Naive thymus-derived CD4-positive, alpha-beta T cell (primary cell): ENCODE measurements around the gene DIS3L2. TPM values are rescaled to one million over a fixed set of nuclear protein-coding genes. Genes with fewer than 3 reads are reported as not detected.

Source experiments
- ATAC-seq: fragments of 150-1000 bp; cut with Tn5 transposase; 2 replicates; pipeline ENCODE4 v1.10.0; 2021; ENCODE audit warnings: mild to moderate bottlenecking, moderate library complexity
- CTCF ChIA-PET: fragments of 350-600 bp; sonication (Branson Sonifier 250); formaldehyde crosslinking; loops from one replicate; lab custom pipeline; 2021; ENCODE audit warnings: antibody characterized with exemption; lab: Charles Lee
- POLR2A ChIA-PET: fragments of 350-600 bp; sonication (Branson Sonifier 250); formaldehyde crosslinking; loops from one replicate; lab custom pipeline; 2021; ENCODE audit warnings: antibody characterized with exemption, inconsistent platforms; lab: Charles Lee
- DNase-seq, 9 donors: peaks; one replicate each; pipeline versions ENCODE4 v3.0.0 to v3.0.0-alpha.2; 2020 to 2022; ENCODE audit warnings: mixed read lengths in 1 of 9
- H3K27ac ChIP-seq: one replicate; pipeline ENCODE4 v1.7.0; 2013; ENCODE audit warnings: mild to moderate bottlenecking, low read depth, low read length, moderate library complexity
- H3K27me3 ChIP-seq, 2 donors: one replicate each; pipeline ENCODE4 v1.7.0; 2013; ENCODE audit warnings: low read length in 2 of 2, mild to moderate bottlenecking in 2 of 2, moderate library complexity in 2 of 2; ENCODE audit not compliant: control insufficient read depth in 2 of 2, insufficient read depth in 2 of 2
- H3K36me3 ChIP-seq, 3 experiments: 1 replicate in 2 of 3; 2 replicates in 1 of 3; pipeline ENCODE4 v1.7.0; 2013; ENCODE audit warnings: low read length in 3 of 3, mild to moderate bottlenecking in 3 of 3, moderate library complexity in 1 of 3; ENCODE audit not compliant: insufficient read depth in 3 of 3, control insufficient read depth in 2 of 3
- H3K4me1 ChIP-seq, 2 donors: one replicate each; pipeline ENCODE4 v1.7.0; 2013; ENCODE audit warnings: low read length in 2 of 2, mild to moderate bottlenecking in 2 of 2, moderate library complexity in 1 of 2; ENCODE audit not compliant: control insufficient read depth in 2 of 2, insufficient read depth in 2 of 2
- H3K4me3 ChIP-seq: 2 replicates; pipeline ENCODE4 v1.7.0; 2013; ENCODE audit warnings: mild to moderate bottlenecking, low read length
- H3K9me3 ChIP-seq, 3 experiments: 1 replicate in 2 of 3; 2 replicates in 1 of 3; pipeline ENCODE4 v1.7.0; 2013; ENCODE audit warnings: low read length in 3 of 3; ENCODE audit not compliant: control insufficient read depth in 2 of 3
- H3K27ac Mint-ChIP-seq, 9 donors: one replicate each; pipeline ENCODE4 v1.8.0; 2020 to 2022; ENCODE audit warnings: mixed read lengths in 9 of 9, mild to moderate bottlenecking in 8 of 9, moderate library complexity in 5 of 9, inconsistent platforms in 2 of 9
- H3K27me3 Mint-ChIP-seq, 5 donors: one replicate each; pipeline ENCODE4 v1.8.0; 2021 to 2022; ENCODE audit warnings: mixed read lengths in 5 of 5, mild to moderate bottlenecking in 1 of 5
- H3K36me3 Mint-ChIP-seq, 5 donors: one replicate each; pipeline ENCODE4 v1.8.0; 2020 to 2022; ENCODE audit warnings: mixed read lengths in 5 of 5, mild to moderate bottlenecking in 3 of 5, inconsistent platforms in 1 of 5
- H3K4me1 Mint-ChIP-seq, 7 donors: one replicate each; pipeline ENCODE4 v1.8.0; 2020 to 2022; ENCODE audit warnings: mixed read lengths in 7 of 7, mild to moderate bottlenecking in 3 of 7, inconsistent platforms in 1 of 7
- H3K4me3 Mint-ChIP-seq, 10 donors: one replicate each; pipeline ENCODE4 v1.8.0; 2020 to 2022; ENCODE audit warnings: mild to moderate bottlenecking in 10 of 10, mixed read lengths in 10 of 10, moderate library complexity in 6 of 10, inconsistent platforms in 2 of 10
- H3K9me3 Mint-ChIP-seq, 11 donors: one replicate each; pipeline ENCODE4 v1.8.0; 2020 to 2022; ENCODE audit warnings: mixed read lengths in 11 of 11, mild to moderate bottlenecking in 4 of 11, inconsistent platforms in 1 of 11, moderate library complexity in 1 of 11
- intact Hi-C, 2 donors: fragments of 100-400 bp; cut with micrococcal nuclease; formaldehyde crosslinking; loops; one replicate each; pipeline ENCODE4 v1.15.1; 2023
- polyA plus RNA-seq, 2 donors: library from polyadenylated mRNA; unstranded; fragments of 300-500 nt; fragmentation: Illumina TruSeq; gene quantifications; one replicate each; pipeline ENCODE4 v1.2.3, GENCODE V29; 2021
- total RNA-seq, 6 experiments: library from RNA in 5 of 6; stranded (reverse) in 5 of 6; gene quantifications; 1 replicate in 5 of 6; 2 replicates in 1 of 6; pipeline ENCODE4 v1.2.3 and lab custom pipeline; 2021 to 2026

DIS3L2 gene
- total and polyA plus RNA-seq, 7 experiments from 2014 or later: 17.9 to 78.4 (median 59.7) TPM

- H3K27me3 Mint-ChIP-seq: no peaks in the 10 kb centered on the region
- ATAC-seq (no peak), DNase-seq (no peak)
- intact Hi-C loops: loop anchor here in 1 of 2 donors (5.0 kb wide), 2 partner anchors 186 to 234 kb away; no protein-coding TSS in a partner anchor
- H3K4me3 Mint-ChIP-seq: no peak overlapping the region
- Histone ChIP-seq H3K4me3 (no peak overlapping the region), H3K27me3 (no peaks in the 10 kb centered on the region), H3K9me3 (no peaks in the 10 kb centered on the region), H3K36me3 (no peaks in the 10 kb centered on the region), H3K4me1 (peaks cover 0 to 29% of the 10 kb centered on the region in 2 donors), H3K27ac (no peak overlapping the region)
- H3K27ac Mint-ChIP-seq: peak overlapping the region in 4 of 9 donors; percentile 49 to 72 (median 66)
- no peaks in the 10 kb centered on the region for H3K9me3 Mint-ChIP-seq
- peaks cover 15 to 52% (median 41%) of the 10 kb centered on the region in 7 donors for H3K4me1 Mint-ChIP-seq
- peaks cover 0 to 31% (median 11%) of the 10 kb centered on the region in 5 donors for H3K36me3 Mint-ChIP-seq
- ChIA-PET POLR2A (interaction anchor here (1.2 kb wide), 1 partner anchor 180 kb away, joined by 3 read pairs; no protein-coding TSS in a partner anchor), CTCF (interaction anchor here (0.7 to 1.8 kb wide), 4 partner anchors 15 to 1549 kb away, joined by 3 to 6 read pairs (median 4); partner anchors contain the start of gene NPPC)
Measured at GRCh38 chr2:232141591-232141990, 180.1 kb downstream of the DIS3L2 start.

GRCh38 chr2:232142049-232142448 lies 180.5 kb downstream of the DIS3L2 start:
- Histone ChIP-seq H3K27ac (no peak overlapping the region), H3K4me1 (peaks cover 0 to 29% of the 10 kb centered on the region in 2 donors), H3K27me3 (no peaks in the 10 kb centered on the region), H3K4me3 (no peak overlapping the region), H3K36me3 (no peaks in the 10 kb centered on the region), H3K9me3 (no peaks in the 10 kb centered on the region)
- CTCF ChIA-PET: interaction anchor here (0.7 to 0.9 kb wide), 2 partner anchors 16 to 1548 kb away, joined by 3 read pairs; no protein-coding TSS in a partner anchor
- Mint-ChIP-seq H3K36me3 (peaks cover 0 to 28% (median 11%) of the 10 kb centered on the region in 5 donors), H3K27me3 (no peaks in the 10 kb centered on the region), H3K9me3 (no peaks in the 10 kb centered on the region), H3K4me1 (peaks cover 15 to 47% (median 41%) of the 10 kb centered on the region in 7 donors), H3K4me3 (no peak overlapping the region), H3K27ac (peak overlapping the region in 1 of 9 donors; percentile 72)
- intact Hi-C loops: loop anchor here (1.0 to 5.0 kb wide), 5 partner anchors 185 to 236 kb away; no protein-coding TSS in a partner anchor
- POLR2A ChIA-PET: interaction anchor here (1.2 kb wide), 1 partner anchor 181 kb away, joined by 3 read pairs; no protein-coding TSS in a partner anchor
- DNase-seq (peak in 4 of 9 donors; percentile 22 to 41 (median 30)), ATAC-seq (no peak)

- H3K27me3 Mint-ChIP-seq: no peaks in the 10 kb centered on the region
- POLR2A ChIA-PET: no interaction called here
- no peaks in the 10 kb centered on the region for H3K9me3 Mint-ChIP-seq
- no peaks in the 10 kb centered on the region for H3K27me3 ChIP-seq
- H3K4me1 Mint-ChIP-seq: peaks cover 15 to 43% (median 37%) of the 10 kb centered on the region in 7 donors
- H3K36me3 ChIP-seq: no peaks in the 10 kb centered on the region
- intact Hi-C loops: loop anchor here (1.0 to 5.0 kb wide), 5 partner anchors 185 to 236 kb away; no protein-coding TSS in a partner anchor
- peak overlapping the region in 1 of 9 donors; percentile 72 for H3K27ac Mint-ChIP-seq
- no peaks in the 10 kb centered on the region for H3K9me3 ChIP-seq
- DNase-seq: no peak
- no peak overlapping the region for H3K4me3 Mint-ChIP-seq
- H3K4me3 ChIP-seq: no peak overlapping the region
- no peak for ATAC-seq
- peaks cover 0 to 33% (median 15%) of the 10 kb centered on the region in 5 donors for H3K36me3 Mint-ChIP-seq
- CTCF ChIA-PET: interaction anchor here (0.7 kb wide), 1 partner anchor 1548 kb away, joined by 3 read pairs; no protein-coding TSS in a partner anchor
- peaks cover 0 to 25% of the 10 kb centered on the region in 2 donors for H3K4me1 ChIP-seq
- H3K27ac ChIP-seq: no peak overlapping the region
Measured at GRCh38 chr2:232142502-232142901, 181.0 kb downstream of the DIS3L2 start.

GRCh38 chr2:232146294-232146693 lies 184.8 kb downstream of the DIS3L2 start:
- CTCF ChIA-PET: interaction anchor here (0.8 kb wide), 1 partner anchor 126 kb away, joined by 3 read pairs; no protein-coding TSS in a partner anchor

GRCh38 chr2:232147440-232148077 lies 186.0 kb downstream of the DIS3L2 start:
- POLR2A ChIA-PET: no interaction called here
- Histone ChIP-seq H3K4me3 (no peak overlapping the region), H3K27me3 (no peaks in the 10 kb centered on the region), H3K36me3 (no peaks in the 10 kb centered on the region), H3K27ac (no peak overlapping the region), H3K9me3 (no peaks in the 10 kb centered on the region), H3K4me1 (no peaks in the 10 kb centered on the region)
- Mint-ChIP-seq H3K4me1 (no peaks in the 10 kb centered on the region), H3K27me3 (no peaks in the 10 kb centered on the region), H3K9me3 (no peaks in the 10 kb centered on the region), H3K4me3 (no peak overlapping the region), H3K36me3 (peaks cover 0 to 27% (median 15%) of the 10 kb centered on the region in 5 donors), H3K27ac (no peak overlapping the region)
- intact Hi-C loops: no loop called here
- ATAC-seq: no peak
- CTCF ChIA-PET: no interaction called here
- DNase-seq: no peak

More at GRCh38 chr2:232146294-232146693, 184.8 kb downstream of the DIS3L2 start:
- Histone ChIP-seq H3K4me3 (no peak overlapping the region), H3K36me3 (no peaks in the 10 kb centered on the region), H3K27ac (no peak overlapping the region), H3K9me3 (no peaks in the 10 kb centered on the region), H3K4me1 (no peaks in the 10 kb centered on the region), H3K27me3 (no peaks in the 10 kb centered on the region)
- no peaks in the 10 kb centered on the region for H3K27me3 Mint-ChIP-seq
- peaks cover 0 to 29% (median 15%) of the 10 kb centered on the region in 5 donors for H3K36me3 Mint-ChIP-seq
- H3K4me1 Mint-ChIP-seq: peaks cover 0 to 8% (median 4%) of the 10 kb centered on the region in 7 donors
- POLR2A ChIA-PET: interaction anchor here (1.0 kb wide), 1 partner anchor 11 kb away, joined by 3 read pairs; no protein-coding TSS in a partner anchor
- intact Hi-C loops: no loop called here
- H3K4me3 Mint-ChIP-seq: no peak overlapping the region
- ATAC-seq (no peak), DNase-seq (no peak)
- H3K9me3 Mint-ChIP-seq: no peaks in the 10 kb centered on the region
- no peak overlapping the region for H3K27ac Mint-ChIP-seq

GRCh38 chr2:232162187-232162586 lies 200.7 kb downstream of the DIS3L2 start:
- DNase-seq (no peak), ATAC-seq (no peak)
- H3K27me3 Mint-ChIP-seq: no peaks in the 10 kb centered on the region
- H3K4me3 ChIP-seq: no peak overlapping the region
- H3K27me3 ChIP-seq: no peaks in the 10 kb centered on the region
- no peaks in the 10 kb centered on the region for H3K4me1 ChIP-seq
- no peak overlapping the region for H3K27ac Mint-ChIP-seq
- H3K27ac ChIP-seq: no peak overlapping the region
- H3K36me3 Mint-ChIP-seq: peaks cover 6 to 58% (median 38%) of the 10 kb centered on the region in 5 donors
- H3K9me3 ChIP-seq: no peaks in the 10 kb centered on the region
- H3K4me1 Mint-ChIP-seq: peaks cover 0 to 2% (median 0%) of the 10 kb centered on the region in 7 donors
- intact Hi-C loops: no loop called here
- no peak overlapping the region for H3K4me3 Mint-ChIP-seq
- CTCF ChIA-PET: no interaction called here
- POLR2A ChIA-PET: no interaction called here
- H3K36me3 ChIP-seq: peaks cover 0 to 44% (median 4%) of the 10 kb centered on the region in 3 experiments
- no peaks in the 10 kb centered on the region for H3K9me3 Mint-ChIP-seq
